RWPE2 (cell line): ENCODE measurements around the gene BPIFB6.

Experiments used
- ATAC-seq: fragments of 200-7000 bp; cut with Tn5 transposase; 3 replicates; pipeline ENCODE4 v1.9.1; 2021; ENCODE audit warnings: low read depth
- DNase-seq: peaks from one replicate; pipeline ENCODE4 v3.0.0-alpha.2; 2020; ENCODE audit warnings: low spot score
- H3K27ac ChIP-seq: fragments of 450-650 bp; 2 replicates; pipeline ENCODE4 v1.5.1; 2017; ENCODE audit warnings: mild to moderate bottlenecking; ENCODE audit not compliant: poor library complexity, severe bottlenecking
- H3K27me3 ChIP-seq: fragments of 250-450 bp; sonication (Bioruptor Pico); 2 replicates; pipeline ENCODE4 v1.5.1; 2021; ENCODE audit warnings: mild to moderate bottlenecking, moderate library complexity; ENCODE audit not compliant: insufficient read depth, poor library complexity, severe bottlenecking
- H3K36me3 ChIP-seq: fragments of 250-450 bp; sonication (Bioruptor Pico); 2 replicates; pipeline ENCODE4 v1.5.1; 2020; ENCODE audit warnings: low read depth, mild to moderate bottlenecking, moderate library complexity
- H3K4me1 ChIP-seq: fragments of 250-450 bp; sonication (Bioruptor Pico); 2 replicates; pipeline ENCODE4 v1.5.1; 2021; ENCODE audit warnings: mild to moderate bottlenecking, moderate library complexity; ENCODE audit not compliant: insufficient read depth, poor library complexity, severe bottlenecking
- H3K4me3 ChIP-seq: fragments of 250-450 bp; sonication (Bioruptor Pico); 2 replicates; pipeline ENCODE4 v1.5.1; 2021; ENCODE audit warnings: mild to moderate bottlenecking, moderate library complexity; ENCODE audit not compliant: severe bottlenecking
- H3K9me3 ChIP-seq: fragments of 250-450 bp; sonication (Bioruptor Pico); 2 replicates; pipeline ENCODE4 v1.5.1; 2021; ENCODE audit warnings: mild to moderate bottlenecking, moderate library complexity; ENCODE audit not compliant: severe bottlenecking
- TF ChIP-seq, protein P1 (sequence below): fragments of 450-650 bp; IDR thresholded peaks from one replicate; pipeline ENCODE4 v1.5.1; 2017; ENCODE audit warnings: mild to moderate bottlenecking, moderate library complexity; ENCODE audit not compliant: poor library complexity, severe bottlenecking

The BPIFB6 gene

DNA sequence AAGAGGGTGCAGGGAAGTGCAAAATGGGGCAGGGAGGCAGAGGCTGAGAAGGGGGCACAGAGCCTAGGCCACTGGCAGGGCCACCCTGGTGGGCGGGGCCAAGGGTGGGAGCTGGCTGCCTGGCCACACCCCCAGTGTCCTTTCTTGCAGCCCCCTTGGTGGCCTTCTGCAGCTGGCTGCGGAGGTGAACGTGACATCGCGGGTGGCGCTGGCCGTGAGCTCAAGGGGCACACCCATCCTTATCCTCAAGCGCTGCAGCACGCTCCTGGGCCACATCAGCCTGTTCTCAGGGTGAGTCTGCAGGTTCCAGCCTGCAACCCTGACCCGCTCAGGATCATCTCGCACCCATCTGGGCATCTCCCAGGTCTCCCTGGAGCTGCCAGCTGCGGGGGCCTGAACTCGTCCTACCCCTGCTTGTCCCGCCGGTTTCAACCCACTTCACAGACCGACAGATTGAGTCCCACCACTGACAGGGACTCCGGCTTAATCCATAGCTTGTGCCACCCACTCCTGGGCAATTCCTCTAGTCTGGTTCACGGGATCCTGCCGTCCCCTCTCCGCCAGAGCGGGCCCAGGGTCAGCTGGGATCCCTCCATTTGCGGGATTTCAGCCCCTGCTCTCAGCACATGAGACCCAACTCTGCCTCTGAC lies 28.4 kb downstream of the BPIFB6 start:
- ATAC-seq: no peak
- Histone ChIP-seq H3K4me1 (no peaks in the 10 kb centered on the region), H3K27ac (no peak overlapping the region), H3K36me3 (no peaks in the 10 kb centered on the region), H3K9me3 (no peaks in the 10 kb centered on the region), H3K4me3 (no peak overlapping the region), H3K27me3 (no peaks in the 10 kb centered on the region)
- TF ChIP-seq, protein P1, sequence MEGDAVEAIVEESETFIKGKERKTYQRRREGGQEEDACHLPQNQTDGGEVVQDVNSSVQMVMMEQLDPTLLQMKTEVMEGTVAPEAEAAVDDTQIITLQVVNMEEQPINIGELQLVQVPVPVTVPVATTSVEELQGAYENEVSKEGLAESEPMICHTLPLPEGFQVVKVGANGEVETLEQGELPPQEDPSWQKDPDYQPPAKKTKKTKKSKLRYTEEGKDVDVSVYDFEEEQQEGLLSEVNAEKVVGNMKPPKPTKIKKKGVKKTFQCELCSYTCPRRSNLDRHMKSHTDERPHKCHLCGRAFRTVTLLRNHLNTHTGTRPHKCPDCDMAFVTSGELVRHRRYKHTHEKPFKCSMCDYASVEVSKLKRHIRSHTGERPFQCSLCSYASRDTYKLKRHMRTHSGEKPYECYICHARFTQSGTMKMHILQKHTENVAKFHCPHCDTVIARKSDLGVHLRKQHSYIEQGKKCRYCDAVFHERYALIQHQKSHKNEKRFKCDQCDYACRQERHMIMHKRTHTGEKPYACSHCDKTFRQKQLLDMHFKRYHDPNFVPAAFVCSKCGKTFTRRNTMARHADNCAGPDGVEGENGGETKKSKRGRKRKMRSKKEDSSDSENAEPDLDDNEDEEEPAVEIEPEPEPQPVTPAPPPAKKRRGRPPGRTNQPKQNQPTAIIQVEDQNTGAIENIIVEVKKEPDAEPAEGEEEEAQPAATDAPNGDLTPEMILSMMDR: no peak
- DNase-seq: peak; percentile 78

DNA sequence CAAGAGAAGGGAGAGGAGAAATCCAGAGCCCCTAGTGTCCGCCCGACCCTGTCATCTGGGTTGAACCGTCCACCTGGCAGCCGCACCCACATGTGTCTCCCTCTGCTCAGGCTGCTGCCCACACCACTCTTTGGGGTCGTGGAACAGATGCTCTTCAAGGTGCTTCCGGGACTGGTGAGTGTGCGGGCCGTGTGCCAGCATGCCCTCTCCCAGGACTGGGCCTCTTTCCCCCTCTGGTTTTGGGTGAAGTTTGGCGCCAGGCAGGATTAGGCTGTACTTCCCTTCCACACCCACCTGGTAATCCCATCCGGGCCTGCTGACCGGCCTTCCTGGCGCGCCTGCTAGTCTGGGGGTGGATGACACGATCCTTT lies 30.2 kb downstream of the BPIFB6 start:
- H3K4me3 ChIP-seq: no peak overlapping the region
- H3K4me1 ChIP-seq: no peaks in the 10 kb centered on the region
- no peaks in the 10 kb centered on the region for H3K9me3 ChIP-seq
- no peak for ATAC-seq
- H3K27ac ChIP-seq: no peak overlapping the region
- no peaks in the 10 kb centered on the region for H3K27me3 ChIP-seq
- peak; percentile 83 for DNase-seq
- TF ChIP-seq, protein P1: no peak
- H3K36me3 ChIP-seq: no peaks in the 10 kb centered on the region

DNA sequence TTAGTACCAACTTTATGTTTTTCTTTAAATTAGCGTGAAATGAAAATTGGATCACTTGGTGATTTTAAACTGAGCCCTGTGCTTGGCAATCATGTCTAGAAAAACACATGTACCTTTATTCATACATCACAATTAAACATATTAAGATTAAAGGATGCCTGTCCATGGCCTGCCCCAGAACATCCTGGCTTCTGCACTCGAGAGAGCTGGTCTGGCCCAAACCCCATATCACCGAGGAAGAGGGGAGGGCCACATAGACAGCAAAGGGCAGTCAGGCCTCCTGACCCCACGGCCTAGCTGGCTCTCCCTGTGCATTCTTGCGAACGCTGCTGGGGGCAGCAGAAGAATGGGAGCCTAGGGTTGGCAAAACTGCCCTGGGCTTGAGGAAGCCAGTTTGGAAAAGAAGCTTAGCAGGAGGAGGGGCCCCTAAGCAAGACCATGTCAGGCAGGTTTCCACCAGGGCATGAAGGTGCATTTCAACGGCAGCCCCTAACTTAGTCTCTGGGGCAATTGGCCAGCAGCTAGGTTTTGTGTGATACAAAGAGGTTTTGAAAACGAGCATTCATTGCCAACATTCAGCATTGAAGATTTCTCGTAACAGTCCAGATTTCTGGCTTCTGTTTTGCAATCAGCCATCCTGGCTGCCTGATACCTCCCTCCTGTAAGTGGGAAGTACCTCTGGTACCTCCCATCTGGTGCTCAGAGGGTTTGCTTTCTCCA lies 30.8 kb downstream of the BPIFB6 start:
- Histone ChIP-seq H3K4me3 (no peak overlapping the region), H3K36me3 (no peaks in the 10 kb centered on the region), H3K27me3 (no peaks in the 10 kb centered on the region), H3K4me1 (no peaks in the 10 kb centered on the region), H3K27ac (no peak overlapping the region), H3K9me3 (no peaks in the 10 kb centered on the region)
- peak; percentile 61 for DNase-seq
- ATAC-seq: no peak
- TF ChIP-seq, protein P1: no peak

DNA sequence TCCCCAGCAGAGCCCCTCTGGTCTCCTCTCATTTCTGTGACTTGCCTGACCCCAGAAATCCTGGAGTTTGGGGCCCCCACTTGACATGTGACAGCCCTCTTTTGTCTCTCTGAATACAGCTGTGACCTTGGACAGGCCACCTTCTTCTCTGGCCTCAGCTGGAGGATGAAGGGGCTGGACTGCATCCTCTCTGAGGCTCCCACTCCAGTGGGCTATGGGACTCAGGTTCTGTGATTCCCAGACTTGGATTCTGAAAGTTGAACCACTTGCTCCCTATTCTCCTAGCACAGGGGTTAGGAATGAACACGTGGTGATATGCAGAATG lies 31.3 kb downstream of the BPIFB6 start:
- Histone ChIP-seq H3K36me3 (no peaks in the 10 kb centered on the region), H3K4me1 (no peaks in the 10 kb centered on the region), H3K27me3 (no peaks in the 10 kb centered on the region), H3K4me3 (no peak overlapping the region), H3K9me3 (no peaks in the 10 kb centered on the region), H3K27ac (no peak overlapping the region)
- no peak for ATAC-seq
- DNase-seq: peak; percentile 68
- TF ChIP-seq, protein P1: no peak

DNA sequence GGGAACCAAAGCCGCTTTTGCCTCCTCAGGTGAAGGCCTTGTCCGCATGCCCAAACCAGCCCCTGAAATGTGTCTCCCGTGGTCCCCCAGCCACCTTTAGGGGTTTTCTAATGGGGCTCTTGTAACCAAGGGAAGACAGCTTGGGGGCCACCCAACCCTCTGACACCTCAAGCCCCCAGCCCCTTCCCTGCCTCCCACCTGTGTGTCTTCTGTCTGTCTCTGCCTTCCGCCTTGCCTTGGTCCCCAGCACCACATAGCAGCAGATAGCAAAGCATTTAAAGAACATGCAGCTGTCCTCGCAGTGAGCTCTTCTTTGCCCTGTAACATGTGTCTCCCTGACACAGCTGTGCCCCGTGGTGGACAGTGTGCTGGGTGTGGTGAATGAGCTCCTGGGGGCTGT lies 31.8 kb downstream of the BPIFB6 start:
- DNase-seq (peak; percentile 75), ATAC-seq (no peak)
- Histone ChIP-seq H3K4me3 (no peak overlapping the region), H3K9me3 (no peaks in the 10 kb centered on the region), H3K27ac (no peak overlapping the region), H3K27me3 (no peaks in the 10 kb centered on the region), H3K4me1 (no peaks in the 10 kb centered on the region), H3K36me3 (no peaks in the 10 kb centered on the region)
- TF ChIP-seq, protein P1: no peak
